ENCODE results near the gene LRPPRC. TPM values are rescaled to one million over a fixed set of nuclear protein-coding genes. Genes with fewer than 3 reads are reported as not detected.

Gene LRPPRC
- total and polyA plus RNA-seq, 2 donors (not counting 3 experiments of a cell fraction or from before 2014, with no cell fraction given): 22.6 to 94.0 TPM

DNA sequence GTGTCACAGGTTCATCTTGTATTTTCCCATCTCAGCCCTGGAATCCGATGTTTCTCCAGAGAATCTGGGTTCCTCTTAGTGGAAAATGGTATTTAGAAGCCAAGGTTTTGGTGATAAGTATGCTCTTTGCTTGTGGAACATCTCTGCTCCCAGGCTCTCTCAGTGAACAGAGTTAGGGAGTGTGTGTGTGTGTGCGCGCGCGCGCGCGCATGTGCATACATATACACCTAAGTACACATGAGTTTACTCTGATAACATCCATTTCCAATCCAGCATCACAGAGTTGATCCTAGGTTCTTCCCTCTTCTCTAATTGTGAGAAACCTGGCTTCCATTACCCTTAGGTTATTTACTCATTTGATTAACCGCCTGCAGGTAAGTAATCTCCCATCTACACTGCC is 115.3 kb downstream of the LRPPRC start:
- BruUV-seq (replicated peaks): no TSS peak
- POLR2A ChIA-PET: no interaction called here

DNA sequence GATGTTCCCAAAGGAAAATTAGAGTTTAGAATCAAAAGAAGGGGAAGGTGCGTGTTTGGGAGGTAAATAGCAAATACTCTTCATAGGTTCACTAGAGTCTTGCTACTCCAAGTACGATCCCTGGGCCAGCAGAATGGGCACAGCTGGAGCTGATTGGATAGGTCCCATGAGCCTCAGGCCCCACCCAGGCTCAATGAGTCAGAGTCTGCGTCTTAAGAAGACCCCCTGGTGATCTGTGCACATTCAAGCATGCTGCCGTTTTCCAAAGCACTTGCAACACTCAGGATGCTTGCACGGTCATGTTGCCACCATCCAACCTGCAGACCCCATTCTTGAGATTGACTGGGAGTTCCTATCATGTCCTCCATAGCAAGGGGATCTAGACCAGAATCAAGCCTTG is 116.5 kb downstream of the LRPPRC start:
- no peaks in the 10 kb centered on the region for H3K9me1 ChIP-seq (replicated peaks; ENCODE audit: control insufficient read depth, extremely low read depth, insufficient read depth, low read length)
- H4K20me1 ChIP-seq (replicated peaks; ENCODE audit: control insufficient read depth, extremely low read depth, insufficient read depth, low read length): no peaks in the 10 kb centered on the region
- H3K27ac ChIP-seq (ENCODE audit: insufficient read depth, low read depth, low read length): no peak overlapping the region
- H2AFZ ChIP-seq (ENCODE audit: low read depth, low read length): no peak overlapping the region
- intact Hi-C loops (cut with micrococcal nuclease): loop anchor here (10.0 kb wide), 1 partner anchor 1076 kb away; no protein-coding TSS in a partner anchor
- no peaks in the 10 kb centered on the region for H3K79me2 ChIP-seq (ENCODE audit: control insufficient read depth, insufficient read depth, low read length)
- POLR2A ChIA-PET: no interaction called here
- H3K9ac ChIP-seq (replicated peaks; ENCODE audit: extremely low read depth, insufficient read depth, low read length): no peak overlapping the region
- H3K36me3 ChIP-seq (ENCODE audit: control insufficient read depth in 2 of 2, extremely low read depth in 1 of 2, insufficient read depth in 2 of 2, low read length in 2 of 2): no peaks in the 10 kb centered on the region
- H3K9me3 ChIP-seq (replicated peaks; ENCODE audit: control insufficient read depth, insufficient read depth, low read length): no peaks in the 10 kb centered on the region
- H3K4me1 ChIP-seq (ENCODE audit: control insufficient read depth, extremely low read depth, insufficient read depth, low read length): no peaks in the 10 kb centered on the region
- no peak for FAIRE-seq
- H3K27me3 ChIP-seq (ENCODE audit: control insufficient read depth in 2 of 2, insufficient read depth in 2 of 2, low read length in 2 of 2): peaks cover 0 to 2% of the 10 kb centered on the region in 2 experiments
- no peak overlapping the region for H3K4me3 ChIP-seq (replicated peaks in 1 of 3; ENCODE audit: insufficient read depth in 1 of 3, low read depth in 1 of 3, low read length in 3 of 3)
- H3K4me2 ChIP-seq (ENCODE audit: insufficient read depth, low read length): no peak overlapping the region
- no TSS peak for BruUV-seq (replicated peaks)
- CTCF ChIA-PET: no interaction called here
- no peak for DNase-seq (ENCODE audit: low read depth, low spot score)
- no peak for TF ChIP-seq POLR2A (IDR thresholded peaks at IDR 0.05; ENCODE audit: low read depth, low read length)
- no peak for TF ChIP-seq JUN (IDR thresholded peaks at IDR 0.05; ENCODE audit: borderline replicate concordance, insufficient read depth, insufficient read length, low read depth)
- TF ChIP-seq GATA2 (IDR thresholded peaks at IDR 0.05; ENCODE audit: insufficient read depth, insufficient read length, low read depth, low read length): no peak
- no peak for TF ChIP-seq EZH2 (IDR thresholded peaks at IDR 0.05; ENCODE audit: borderline replicate concordance, low read depth, low read length, severe bottlenecking)
- TF ChIP-seq MYC (IDR thresholded peaks at IDR 0.05; ENCODE audit: low read depth, low read length): no peak
- TF ChIP-seq, protein P1, sequence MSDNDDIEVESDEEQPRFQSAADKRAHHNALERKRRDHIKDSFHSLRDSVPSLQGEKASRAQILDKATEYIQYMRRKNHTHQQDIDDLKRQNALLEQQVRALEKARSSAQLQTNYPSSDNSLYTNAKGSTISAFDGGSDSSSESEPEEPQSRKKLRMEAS (IDR thresholded peaks at IDR 0.05; ENCODE audit: insufficient read depth, insufficient read length): no peak
- no peak for TF ChIP-seq POLR2AphosphoS5 (IDR thresholded peaks at IDR 0.05; ENCODE audit: insufficient read depth, low read depth, low read length)
- TF ChIP-seq, protein P2, sequence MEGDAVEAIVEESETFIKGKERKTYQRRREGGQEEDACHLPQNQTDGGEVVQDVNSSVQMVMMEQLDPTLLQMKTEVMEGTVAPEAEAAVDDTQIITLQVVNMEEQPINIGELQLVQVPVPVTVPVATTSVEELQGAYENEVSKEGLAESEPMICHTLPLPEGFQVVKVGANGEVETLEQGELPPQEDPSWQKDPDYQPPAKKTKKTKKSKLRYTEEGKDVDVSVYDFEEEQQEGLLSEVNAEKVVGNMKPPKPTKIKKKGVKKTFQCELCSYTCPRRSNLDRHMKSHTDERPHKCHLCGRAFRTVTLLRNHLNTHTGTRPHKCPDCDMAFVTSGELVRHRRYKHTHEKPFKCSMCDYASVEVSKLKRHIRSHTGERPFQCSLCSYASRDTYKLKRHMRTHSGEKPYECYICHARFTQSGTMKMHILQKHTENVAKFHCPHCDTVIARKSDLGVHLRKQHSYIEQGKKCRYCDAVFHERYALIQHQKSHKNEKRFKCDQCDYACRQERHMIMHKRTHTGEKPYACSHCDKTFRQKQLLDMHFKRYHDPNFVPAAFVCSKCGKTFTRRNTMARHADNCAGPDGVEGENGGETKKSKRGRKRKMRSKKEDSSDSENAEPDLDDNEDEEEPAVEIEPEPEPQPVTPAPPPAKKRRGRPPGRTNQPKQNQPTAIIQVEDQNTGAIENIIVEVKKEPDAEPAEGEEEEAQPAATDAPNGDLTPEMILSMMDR (IDR thresholded peaks at IDR 0.05; ENCODE audit: extremely low read depth in 1 of 2, insufficient read depth in 1 of 2, low read depth in 1 of 2, low read length in 2 of 2): no peak
- TF ChIP-seq FOS (IDR thresholded peaks at IDR 0.05; ENCODE audit: borderline replicate concordance, insufficient read depth, low read length): no peak
- dilution Hi-C loops (cut with MboI; ENCODE audit: extremely low pct_ligation_motif_present, low sequenced_read_pairs): no loop called here

More for the DNA sequence above, 115.3 kb downstream of the LRPPRC start:
- DNase-seq (ENCODE audit: low read depth, low spot score): no peak
- H3K36me3 ChIP-seq (ENCODE audit: control insufficient read depth in 2 of 2, extremely low read depth in 1 of 2, insufficient read depth in 2 of 2, low read length in 2 of 2): no peaks in the 10 kb centered on the region
- FAIRE-seq: no peak
- no peaks in the 10 kb centered on the region for H3K9me3 ChIP-seq (replicated peaks; ENCODE audit: control insufficient read depth, insufficient read depth, low read length)
- no peak overlapping the region for H3K4me3 ChIP-seq (replicated peaks in 1 of 3; ENCODE audit: insufficient read depth in 1 of 3, low read depth in 1 of 3, low read length in 3 of 3)
- H3K4me1 ChIP-seq (ENCODE audit: control insufficient read depth, extremely low read depth, insufficient read depth, low read length): no peaks in the 10 kb centered on the region
- CTCF ChIA-PET: no interaction called here
- H2AFZ ChIP-seq (ENCODE audit: low read depth, low read length): no peak overlapping the region
- H3K27me3 ChIP-seq (ENCODE audit: control insufficient read depth in 2 of 2, insufficient read depth in 2 of 2, low read length in 2 of 2): peaks cover 0 to 2% of the 10 kb centered on the region in 2 experiments
- H3K9ac ChIP-seq (replicated peaks; ENCODE audit: extremely low read depth, insufficient read depth, low read length): no peak overlapping the region
- dilution Hi-C loops (cut with MboI; ENCODE audit: extremely low pct_ligation_motif_present, low sequenced_read_pairs) (no loop called here), intact Hi-C loops (cut with micrococcal nuclease) (no loop called here)
- H3K27ac ChIP-seq (ENCODE audit: insufficient read depth, low read depth, low read length): no peak overlapping the region
- H3K4me2 ChIP-seq (ENCODE audit: insufficient read depth, low read length): no peak overlapping the region
- no peaks in the 10 kb centered on the region for H3K9me1 ChIP-seq (replicated peaks; ENCODE audit: control insufficient read depth, extremely low read depth, insufficient read depth, low read length)
- TF ChIP-seq FOS (IDR thresholded peaks at IDR 0.05; ENCODE audit: borderline replicate concordance, insufficient read depth, low read length): no peak
- TF ChIP-seq POLR2AphosphoS5 (IDR thresholded peaks at IDR 0.05; ENCODE audit: insufficient read depth, low read depth, low read length): no peak
- TF ChIP-seq EZH2 (IDR thresholded peaks at IDR 0.05; ENCODE audit: borderline replicate concordance, low read depth, low read length, severe bottlenecking): no peak
- no peak for TF ChIP-seq JUN (IDR thresholded peaks at IDR 0.05; ENCODE audit: borderline replicate concordance, insufficient read depth, insufficient read length, low read depth)
- TF ChIP-seq, protein P1 (IDR thresholded peaks at IDR 0.05; ENCODE audit: insufficient read depth, insufficient read length): no peak
- no peaks in the 10 kb centered on the region for H3K79me2 ChIP-seq (ENCODE audit: control insufficient read depth, insufficient read depth, low read length)
- no peaks in the 10 kb centered on the region for H4K20me1 ChIP-seq (replicated peaks; ENCODE audit: control insufficient read depth, extremely low read depth, insufficient read depth, low read length)
